Body of pancreas (tissue), 4 donors: ENCODE results near the gene MYH11. TPM values are rescaled to one million over a fixed set of nuclear protein-coding genes. Genes with fewer than 3 reads are reported as not detected.

Experiments used
- ATAC-seq: fragments of 150-250 bp; one replicate; pipeline ENCODE4 v1.9.1; 2016
- DNase-seq, 4 donors: peaks; one replicate each; pipeline ENCODE4 v3.0.0-alpha.2; 2019
- H3K27ac ChIP-seq, 4 donors: fragments of 200-600 bp; sonication (generic); 1 replicate in 3 of 4; 2 replicates in 1 of 4; pipeline versions ENCODE4 v1.5.1 to v1.6.1; 2016 to 2019; ENCODE audit warnings: mild to moderate bottlenecking in 1 of 4, mixed read lengths in 1 of 4, moderate library complexity in 1 of 4
- H3K27me3 ChIP-seq, 2 donors: fragments of 200-600 bp; sonication (generic); one replicate each; pipeline ENCODE4 v1.6.0; 2016; ENCODE audit warnings: mild to moderate bottlenecking in 1 of 2
- H3K36me3 ChIP-seq, 2 donors: fragments of 200-600 bp; sonication (generic); replicated peaks in 1 of 2; 2 replicates each; pipeline ENCODE4 v1.5.1; 2016; ENCODE audit warnings: low read depth in 2 of 2; ENCODE audit not compliant: insufficient read depth in 1 of 2
- H3K4me1 ChIP-seq: fragments of 200-600 bp; sonication (generic); one replicate; pipeline ENCODE4 v1.6.0; 2016
- H3K4me3 ChIP-seq, 2 donors: fragments of 200-600 bp; sonication (generic); 1 replicate in 1 of 2; 2 replicates in 1 of 2; pipeline ENCODE4 v1.5.1; 2016 to 2019
- H3K9me3 ChIP-seq, 3 donors: fragments of 200-600 bp; sonication (generic); 1 replicate in 2 of 3; 2 replicates in 1 of 3; pipeline ENCODE4 v1.5.1; 2016
- CTCF ChIP-seq, 7 experiments: fragments of 450-650 bp in 4 of 7; fragments of 200-600 bp in 3 of 7; sonication (generic) in 3 of 7; IDR thresholded peaks; one replicate each; pipeline ENCODE4 v1.5.1; 2016 to 2019; ENCODE audit warnings: antibody characterized with exemption in 7 of 7
- POLR2A ChIP-seq, 3 donors: fragments of 450-650 bp; IDR thresholded peaks; one replicate each; pipeline ENCODE4 v1.6.1; 2016; ENCODE audit warnings: antibody characterized with exemption in 3 of 3, mild to moderate bottlenecking in 2 of 3
- WGBS, 2 donors: methylation state at CpG; one replicate each; pipeline ENCODE4 v1.1.5; 2017; 5-methylcytosine and 5-hydroxymethylcytosine counted together
- intact Hi-C: fragments of 100-400 bp; cut with DNase I; formaldehyde crosslinking; loops from one replicate; pipeline ENCODE4 v1.15.1; 2023
- total RNA-seq, 2 donors: library from RNA; depleted of rRNA; stranded (reverse); fragments of >200 nt; gene quantifications; one replicate each; pipeline ENCODE4 v1.1.0, GENCODE V29; 2016

MYH11 gene
- total RNA-seq, 2 donors from 2014 or later = 14.2 to 19.7 TPM

- H3K4me3 ChIP-seq = no peak overlapping the region
- peaks cover 0 to 2% of the 10 kb centered on the region in 2 donors for H3K36me3 ChIP-seq
- no peak for ATAC-seq
- no peak overlapping the region for H3K27ac ChIP-seq
- TF ChIP-seq POLR2A (IDR thresholded peaks at IDR 0.05) = no peak
- TF ChIP-seq CTCF (IDR thresholded peaks at IDR 0.05) = no peak
- H3K4me1 ChIP-seq = no peaks in the 10 kb centered on the region
- no peaks in the 10 kb centered on the region for H3K27me3 ChIP-seq
- no peak for DNase-seq
- 88 to 91% methylated on average over 2 of the region's 2 CpGs for WGBS, 2 donors
- no peaks in the 10 kb centered on the region for H3K9me3 ChIP-seq
- intact Hi-C loops = loop anchor here (5.0 kb wide), 1 partner anchor 249 kb away; no protein-coding TSS in a partner anchor
Observed at GRCh38 chr16:15873301-15873700, 16.5 kb upstream of the MYH11 start.

- Histone ChIP-seq H3K4me1 (no peaks in the 10 kb centered on the region), H3K9me3 (no peaks in the 10 kb centered on the region), H3K36me3 (peaks cover 3 to 4% of the 10 kb centered on the region in 2 donors), H3K27ac (no peak overlapping the region), H3K27me3 (no peaks in the 10 kb centered on the region), H3K4me3 (no peak overlapping the region)
- intact Hi-C loops = loop anchor here (5.0 kb wide), 1 partner anchor 252 kb away; no protein-coding TSS in a partner anchor
- TF ChIP-seq POLR2A (IDR thresholded peaks at IDR 0.05) (no peak), CTCF (IDR thresholded peaks at IDR 0.05) (no peak)
- DNase-seq (no peak), ATAC-seq (no peak)
- WGBS, 2 donors = 72 to 77% methylated on average over 5 of the region's 5 CpGs
Observed at GRCh38 chr16:15870011-15870410, 13.2 kb upstream of the MYH11 start.

GRCh38 chr16:15866451-15866850 lies 9.6 kb upstream of the MYH11 start:
- Histone ChIP-seq H3K36me3 (peaks cover 3 to 4% of the 10 kb centered on the region in 2 donors), H3K27ac (no peak overlapping the region), H3K4me1 (no peaks in the 10 kb centered on the region), H3K4me3 (no peak overlapping the region), H3K27me3 (no peaks in the 10 kb centered on the region), H3K9me3 (no peaks in the 10 kb centered on the region)
- TF ChIP-seq POLR2A (IDR thresholded peaks at IDR 0.05) (no peak), CTCF (IDR thresholded peaks at IDR 0.05) (no peak)
- no peak for ATAC-seq
- no peak for DNase-seq
- intact Hi-C loops = no loop called here
- 64% methylated on average over 5 of the region's 5 CpGs for WGBS, 2 donors

GRCh38 chr16:15865742-15866141 lies 8.9 kb upstream of the MYH11 start:
- Histone ChIP-seq H3K4me1 (no peaks in the 10 kb centered on the region), H3K27me3 (no peaks in the 10 kb centered on the region), H3K9me3 (no peaks in the 10 kb centered on the region), H3K27ac (no peak overlapping the region), H3K4me3 (no peak overlapping the region), H3K36me3 (peaks cover 3 to 4% of the 10 kb centered on the region in 2 donors)
- intact Hi-C loops = no loop called here
- ATAC-seq (no peak), DNase-seq (no peak)
- TF ChIP-seq CTCF (IDR thresholded peaks at IDR 0.05) (no peak), POLR2A (IDR thresholded peaks at IDR 0.05) (no peak)
- 77 to 78% methylated on average over 7 of the region's 7 CpGs for WGBS, 2 donors

GRCh38 chr16:15864939-15865338 lies 8.1 kb upstream of the MYH11 start:
- DNase-seq (no peak), ATAC-seq (no peak)
- no peaks in the 10 kb centered on the region for H3K4me1 ChIP-seq
- TF ChIP-seq CTCF (IDR thresholded peaks at IDR 0.05) = no peak
- TF ChIP-seq POLR2A (IDR thresholded peaks at IDR 0.05) = no peak
- H3K36me3 ChIP-seq = peaks cover 3 to 4% of the 10 kb centered on the region in 2 donors
- no peaks in the 10 kb centered on the region for H3K9me3 ChIP-seq
- H3K27ac ChIP-seq = no peak overlapping the region
- intact Hi-C loops = no loop called here
- H3K27me3 ChIP-seq = no peaks in the 10 kb centered on the region
- WGBS, 2 donors = 89 to 90% methylated on average over 5 of the region's 5 CpGs
- no peak overlapping the region for H3K4me3 ChIP-seq
